RWPE1 (cell line): Measurements from ENCODE around the gene NAA40.

Source experiments
- CTCF ChIA-PET: fragments of 350-600 bp; sonication (Branson Sonifier 250); formaldehyde crosslinking; extraction: SDS; loops from one replicate; lab custom pipeline; 2021; lab: Yijun Ruan, JAX
- POLR2A ChIA-PET: fragments of 400-600 bp; formaldehyde crosslinking; extraction: SDS; loops from one replicate; lab custom pipeline; 2020; ENCODE audit warnings: antibody characterized with exemption; ENCODE audit not compliant: low non-redundant PET; lab: Yijun Ruan, JAX
- DNase-seq: peaks from one replicate; pipeline ENCODE4 v3.0.0; 2012; ENCODE audit warnings: low spot score
- H3K27ac ChIP-seq: fragments of 450-650 bp; 2 replicates; pipeline ENCODE4 v1.5.1; 2017
- TF ChIP-seq, protein P1 (sequence below): fragments of 450-650 bp; conservative IDR thresholded peaks from 2 replicates; pipeline ENCODE4 v1.5.1; 2017; ENCODE audit warnings: low read depth, mild to moderate bottlenecking

Gene NAA40

DNA sequence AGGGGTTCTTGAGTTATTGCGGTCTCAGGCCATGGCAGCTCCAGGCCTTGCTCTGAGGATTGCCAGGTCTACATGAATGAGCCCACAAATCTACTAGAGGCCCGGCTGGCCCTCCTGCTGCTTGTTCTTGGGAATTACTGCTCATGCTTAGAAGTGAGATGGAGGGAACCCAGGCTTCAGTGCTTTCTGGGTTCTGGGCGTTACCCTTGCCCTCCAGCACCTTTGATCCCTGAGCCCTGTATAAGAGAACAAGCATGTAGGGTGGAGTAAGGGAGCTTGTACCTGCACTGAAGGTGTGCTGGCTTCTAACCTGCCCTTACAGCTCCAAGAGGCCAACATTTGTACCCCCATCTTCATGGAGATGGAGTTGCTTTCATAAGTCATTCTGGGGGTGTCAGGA, 4.0 kb downstream of the NAA40 start:
- DNase-seq = no peak
- TF ChIP-seq, protein P1, sequence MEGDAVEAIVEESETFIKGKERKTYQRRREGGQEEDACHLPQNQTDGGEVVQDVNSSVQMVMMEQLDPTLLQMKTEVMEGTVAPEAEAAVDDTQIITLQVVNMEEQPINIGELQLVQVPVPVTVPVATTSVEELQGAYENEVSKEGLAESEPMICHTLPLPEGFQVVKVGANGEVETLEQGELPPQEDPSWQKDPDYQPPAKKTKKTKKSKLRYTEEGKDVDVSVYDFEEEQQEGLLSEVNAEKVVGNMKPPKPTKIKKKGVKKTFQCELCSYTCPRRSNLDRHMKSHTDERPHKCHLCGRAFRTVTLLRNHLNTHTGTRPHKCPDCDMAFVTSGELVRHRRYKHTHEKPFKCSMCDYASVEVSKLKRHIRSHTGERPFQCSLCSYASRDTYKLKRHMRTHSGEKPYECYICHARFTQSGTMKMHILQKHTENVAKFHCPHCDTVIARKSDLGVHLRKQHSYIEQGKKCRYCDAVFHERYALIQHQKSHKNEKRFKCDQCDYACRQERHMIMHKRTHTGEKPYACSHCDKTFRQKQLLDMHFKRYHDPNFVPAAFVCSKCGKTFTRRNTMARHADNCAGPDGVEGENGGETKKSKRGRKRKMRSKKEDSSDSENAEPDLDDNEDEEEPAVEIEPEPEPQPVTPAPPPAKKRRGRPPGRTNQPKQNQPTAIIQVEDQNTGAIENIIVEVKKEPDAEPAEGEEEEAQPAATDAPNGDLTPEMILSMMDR = no peak
- no peak overlapping the region for H3K27ac ChIP-seq
- ChIA-PET CTCF (no interaction called here), POLR2A (interaction anchor here (0.8 kb wide), 1 partner anchor 104 kb away, joined by 3 read pairs; the partner anchor contains the start of gene MARK2)

DNA sequence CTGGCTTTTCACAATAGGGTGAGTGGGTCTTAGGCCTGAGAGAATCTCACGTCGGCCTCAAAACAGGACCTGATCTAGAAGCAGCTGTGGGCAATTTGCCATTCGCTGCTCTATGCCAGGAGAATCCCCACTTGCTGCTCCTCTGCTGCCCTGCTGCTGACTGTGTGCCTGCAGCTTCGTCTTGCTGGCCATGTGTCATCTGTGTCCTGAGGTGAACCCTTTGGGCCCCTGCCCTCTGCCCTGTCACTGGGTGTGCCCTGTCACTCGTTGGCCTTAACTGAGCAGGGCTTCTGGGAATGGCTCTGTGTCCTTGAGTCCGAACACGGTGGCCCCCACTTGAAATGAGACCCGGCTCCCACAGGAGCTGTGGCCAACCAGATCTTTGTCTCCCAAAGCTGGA, 6.2 kb downstream of the NAA40 start:
- POLR2A ChIA-PET = interaction anchor here (0.7 kb wide), 1 partner anchor 203 kb away, joined by 5 read pairs; no protein-coding TSS in a partner anchor
- CTCF ChIA-PET = interaction anchor here (0.6 to 2.0 kb wide), 11 partner anchors 10 to 1035 kb away, joined by 3 to 48 read pairs (median 6); partner anchors contain the start of gene MARK2
- no peak for DNase-seq
- TF ChIP-seq, protein P1 = no peak
- peak overlapping the region; percentile 64 for H3K27ac ChIP-seq

DNA sequence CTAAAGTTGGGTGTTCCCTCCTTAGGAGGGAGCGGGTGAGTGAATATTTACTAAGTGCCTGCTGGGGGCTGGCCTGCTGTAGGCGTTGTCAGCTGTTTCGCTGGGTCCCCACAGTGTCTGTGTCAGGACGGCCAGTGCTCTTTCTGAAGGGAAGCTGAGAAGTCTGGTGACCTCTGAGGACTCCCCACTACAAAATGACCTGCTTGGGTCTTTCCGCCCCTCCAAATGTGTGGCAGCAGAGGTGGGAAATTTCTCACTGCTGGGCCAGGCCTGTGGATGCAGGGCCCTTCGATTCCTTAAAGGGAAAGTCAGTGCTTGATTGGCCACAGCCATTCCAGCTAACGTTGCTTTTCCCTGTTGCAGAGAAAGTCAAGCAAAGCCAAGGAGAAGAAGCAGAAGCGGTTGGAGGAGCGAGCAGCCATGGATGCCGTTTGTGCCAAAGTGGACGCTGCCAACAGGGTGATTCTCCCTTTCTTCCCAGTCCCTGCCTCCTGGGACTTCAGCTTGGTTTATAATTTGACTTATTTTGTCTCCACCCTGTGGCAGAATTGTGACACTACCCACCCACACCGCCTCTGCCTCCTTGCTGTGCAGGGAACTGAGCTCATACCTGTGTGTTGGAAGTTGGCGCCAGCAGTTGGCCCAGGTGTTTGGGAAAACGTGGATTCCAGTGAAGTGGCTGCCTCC, 6.8 kb downstream of the NAA40 start:
- peak; percentile 81 for DNase-seq
- ChIA-PET CTCF (interaction anchor here (0.5 to 2.0 kb wide), 22 partner anchors 9 to 227 kb away, joined by 3 to 48 read pairs (median 4); partner anchors contain the start of genes MARK2 and ZFTA), POLR2A (interaction anchor here (0.5 to 0.9 kb wide), 4 partner anchors 8 to 202 kb away, joined by 3 to 5 read pairs (median 4); partner anchors contain the start of gene MARK2)
- peak overlapping the region; percentile 64 for H3K27ac ChIP-seq
- TF ChIP-seq, protein P1 = peak; percentile 77

DNA sequence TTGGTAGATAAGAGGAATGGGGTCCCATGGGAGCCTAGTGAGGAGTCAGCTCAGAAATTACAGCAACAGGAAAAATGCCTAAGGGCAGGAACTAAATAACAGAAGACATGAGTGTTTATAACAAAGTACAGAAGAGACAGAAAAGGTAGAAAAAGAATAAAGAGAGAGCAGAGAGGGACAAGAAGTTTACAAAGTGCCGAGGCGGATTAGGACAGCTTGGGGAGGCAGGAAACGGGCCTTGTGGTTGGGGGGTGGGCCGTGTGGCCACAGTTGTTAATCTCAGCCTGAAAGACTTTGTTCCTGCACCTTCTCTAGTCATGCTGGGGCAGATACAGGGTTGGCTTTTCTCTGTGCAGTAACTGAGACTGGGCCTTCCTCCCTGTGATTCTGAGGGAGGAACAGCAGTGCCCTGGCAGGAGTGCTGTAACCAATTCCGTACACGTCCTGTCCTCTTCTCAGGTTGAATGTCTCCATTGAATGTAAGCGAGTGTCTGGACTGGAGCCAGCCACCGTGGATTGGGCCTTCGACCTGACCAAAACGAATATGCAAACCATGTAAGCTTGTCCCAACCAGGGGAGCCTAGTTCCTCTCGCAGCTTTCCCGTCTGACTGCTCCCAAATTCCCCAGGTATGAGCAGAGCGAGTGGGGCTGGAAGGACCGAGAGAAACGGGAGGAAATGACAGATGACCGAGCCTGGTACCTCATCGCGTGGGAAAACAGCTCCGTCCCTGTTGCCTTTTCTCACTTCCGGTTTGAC, 13.2 kb downstream of the NAA40 start:
- no peak for DNase-seq
- peak overlapping the region; percentile 55 for H3K27ac ChIP-seq
- TF ChIP-seq, protein P1 = no peak
- ChIA-PET CTCF (interaction anchor here (0.8 to 1.1 kb wide), 2 partner anchors 9 to 184 kb away, joined by 3 to 5 read pairs; partner anchors contain the start of gene ZFTA), POLR2A (no interaction called here)

DNA sequence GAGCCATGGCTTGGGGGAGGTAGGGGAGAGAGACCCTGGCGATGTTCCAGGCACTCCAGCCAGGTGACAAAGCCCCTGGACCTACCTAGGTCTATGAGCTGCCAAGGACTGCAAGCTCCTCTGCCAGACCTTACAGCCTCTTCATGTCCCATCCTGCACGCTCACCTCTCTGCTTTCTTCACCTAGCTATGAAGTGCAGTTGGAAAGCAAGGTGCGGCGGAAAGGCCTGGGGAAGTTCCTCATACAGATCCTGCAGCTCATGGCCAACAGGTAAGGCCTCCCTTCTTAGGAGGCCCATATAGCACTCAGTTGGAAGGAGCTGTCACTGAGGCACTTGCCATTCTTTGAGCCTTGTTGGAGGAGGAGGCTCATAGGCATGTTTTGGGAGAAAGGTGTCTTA, 13.8 kb downstream of the NAA40 start:
- no peak for DNase-seq
- H3K27ac ChIP-seq = peak overlapping the region; percentile 55
- ChIA-PET CTCF (interaction anchor here (0.8 to 1.1 kb wide), 2 partner anchors 9 to 184 kb away, joined by 3 to 5 read pairs; partner anchors contain the start of gene ZFTA), POLR2A (no interaction called here)
- TF ChIP-seq, protein P1 = no peak

DNA sequence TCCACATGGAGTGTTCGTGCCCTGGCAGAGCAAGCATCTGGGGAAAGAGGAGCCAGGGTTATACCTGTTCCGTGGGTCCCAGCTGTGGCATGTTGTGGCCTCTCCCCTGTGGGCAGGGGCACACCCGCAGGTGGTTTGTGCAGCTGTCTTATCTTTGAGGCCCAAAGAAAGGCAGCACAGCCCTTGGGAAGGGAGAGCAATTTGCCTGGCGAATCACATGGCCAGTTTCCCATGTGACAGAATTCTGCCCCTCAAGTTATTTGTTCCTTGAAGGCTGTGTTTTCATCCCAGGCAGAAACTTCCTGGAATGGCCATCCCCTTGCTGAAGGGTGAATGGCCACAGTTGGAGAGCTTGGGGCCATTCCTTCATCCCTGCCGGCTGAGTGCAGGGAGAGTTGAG, 19.2 kb downstream of the NAA40 start:
- ChIA-PET CTCF (interaction anchor here (0.6 to 0.7 kb wide), 3 partner anchors 12 to 324 kb away, joined by 3 to 6 read pairs (median 4); no protein-coding TSS in a partner anchor), POLR2A (no interaction called here)
- no peak for DNase-seq
- peak overlapping the region; percentile 77 for H3K27ac ChIP-seq
- TF ChIP-seq, protein P1 = no peak
